ENCODE data around the gene AMBRA1.

Gene AMBRA1

GRCh38 chr11:46475051-46475925 is 118.5 kb downstream of the AMBRA1 start:
- DNase-seq (ENCODE audit: low read depth in 2 of 2) = no peak

GRCh38 chr11:46472662-46472994 is 121.2 kb downstream of the AMBRA1 start:
- DNase-seq (ENCODE audit: low read depth in 2 of 2) = no peak

GRCh38 chr11:46471943-46472661 is 121.7 kb downstream of the AMBRA1 start:
- DNase-seq (ENCODE audit: low read depth in 2 of 2) = no peak

- no peak for DNase-seq (ENCODE audit: low read depth in 2 of 2)
Observed at GRCh38 chr11:46469926-46470325, 123.9 kb downstream of the AMBRA1 start.

- DNase-seq (ENCODE audit: low read depth in 2 of 2) = no peak
Observed at GRCh38 chr11:46465683-46466082, 128.1 kb downstream of the AMBRA1 start.

GRCh38 chr11:46463701-46464421 is 130.0 kb downstream of the AMBRA1 start:
- DNase-seq (ENCODE audit: low read depth in 2 of 2) = no peak

DNA sequence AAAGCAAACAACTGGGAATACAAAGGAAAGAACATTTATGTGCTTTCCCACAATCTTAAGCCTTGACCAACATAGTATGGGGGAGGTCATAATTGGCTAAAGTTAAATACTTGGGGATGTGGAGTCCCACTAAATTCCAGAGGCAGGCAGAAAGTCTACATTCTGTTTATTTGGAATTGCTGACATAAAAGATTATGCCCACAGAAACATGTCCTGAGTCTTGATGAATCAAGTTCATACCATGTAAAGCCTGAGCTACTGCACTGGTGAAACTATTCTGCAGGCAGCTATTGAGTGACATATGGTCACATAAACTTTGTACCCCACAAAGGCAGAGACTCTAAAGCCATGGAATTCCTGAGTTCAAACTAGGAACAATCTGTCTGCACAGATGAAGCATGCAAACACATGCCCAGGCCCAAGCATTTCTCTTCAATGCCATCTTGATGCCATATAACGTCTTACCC is 132.3 kb downstream of the AMBRA1 start:
- DNase-seq (ENCODE audit: low read depth in 2 of 2) = no peak

DNA sequence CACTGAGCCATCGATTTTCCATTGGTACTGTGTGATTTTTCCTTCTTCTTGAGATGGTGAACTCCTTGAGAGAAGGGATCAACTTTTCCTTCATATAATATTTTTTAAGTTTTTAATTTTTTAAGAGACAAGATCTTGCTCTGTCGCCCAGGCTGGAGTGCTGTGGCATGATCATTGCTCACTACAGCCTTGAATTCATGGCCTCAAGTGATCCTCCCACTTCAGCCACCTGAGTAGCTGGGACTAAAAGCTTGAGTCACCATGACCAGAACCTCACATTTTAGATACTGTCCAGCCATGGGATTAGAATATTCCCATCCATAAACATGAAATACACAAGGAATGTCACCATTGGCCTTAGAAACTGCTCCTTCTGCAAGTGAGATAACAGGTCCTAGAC is 135.3 kb downstream of the AMBRA1 start:
- no peak for DNase-seq (ENCODE audit: low read depth in 2 of 2)

GRCh38 chr11:46457659-46458424 is 136.0 kb downstream of the AMBRA1 start:
- no peak for DNase-seq (ENCODE audit: low read depth in 2 of 2)

DNA sequence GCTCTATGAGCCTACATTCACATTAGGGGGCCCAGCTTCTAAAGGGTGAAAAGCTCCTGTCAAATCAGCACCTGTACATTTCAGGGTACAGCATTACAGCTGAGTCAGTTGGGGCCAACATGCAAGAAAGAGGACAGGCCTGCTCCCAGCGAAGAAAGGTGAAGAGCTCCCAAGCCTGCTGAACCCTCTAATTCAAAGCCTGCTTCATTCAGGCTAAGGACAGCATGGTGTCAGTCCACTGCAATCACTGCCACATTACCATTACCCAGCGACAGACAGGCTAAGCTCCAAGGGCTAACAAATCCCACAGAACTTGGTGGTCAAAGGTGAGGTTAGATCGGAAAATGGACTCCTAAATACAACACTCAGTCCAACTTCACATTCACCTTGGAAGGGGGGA is 136.8 kb downstream of the AMBRA1 start:
- no peak for DNase-seq (ENCODE audit: low read depth in 2 of 2)

GRCh38 chr11:46456269-46457001 is 137.4 kb downstream of the AMBRA1 start:
- no peak for DNase-seq (ENCODE audit: low read depth in 2 of 2)

DNA sequence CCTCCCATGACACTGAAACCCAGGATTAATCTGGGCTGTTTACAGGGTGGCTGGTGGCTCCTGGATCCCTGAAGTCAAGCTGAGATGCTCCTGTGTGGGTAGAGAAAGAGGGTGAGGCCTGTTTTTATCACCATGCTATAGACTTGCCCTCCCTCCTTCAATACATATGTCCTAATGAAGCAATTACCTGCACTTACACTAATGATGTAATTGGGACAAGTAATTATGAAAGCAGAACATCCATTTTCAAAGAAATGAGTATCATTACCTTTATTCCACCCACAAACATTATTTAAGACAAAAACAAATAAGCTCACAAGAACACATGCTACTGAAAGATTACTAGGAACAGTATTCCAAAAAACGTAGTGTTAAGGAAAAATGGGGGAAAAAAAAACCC is 138.0 kb downstream of the AMBRA1 start:
- DNase-seq (ENCODE audit: low read depth in 2 of 2) = no peak

- DNase-seq (ENCODE audit: low read depth in 2 of 2) = no peak
Observed at GRCh38 chr11:46452918-46453517, 140.8 kb downstream of the AMBRA1 start.

- no peak for DNase-seq (ENCODE audit: low read depth in 2 of 2)
Observed at GRCh38 chr11:46451759-46452158, 142.1 kb downstream of the AMBRA1 start.

DNA sequence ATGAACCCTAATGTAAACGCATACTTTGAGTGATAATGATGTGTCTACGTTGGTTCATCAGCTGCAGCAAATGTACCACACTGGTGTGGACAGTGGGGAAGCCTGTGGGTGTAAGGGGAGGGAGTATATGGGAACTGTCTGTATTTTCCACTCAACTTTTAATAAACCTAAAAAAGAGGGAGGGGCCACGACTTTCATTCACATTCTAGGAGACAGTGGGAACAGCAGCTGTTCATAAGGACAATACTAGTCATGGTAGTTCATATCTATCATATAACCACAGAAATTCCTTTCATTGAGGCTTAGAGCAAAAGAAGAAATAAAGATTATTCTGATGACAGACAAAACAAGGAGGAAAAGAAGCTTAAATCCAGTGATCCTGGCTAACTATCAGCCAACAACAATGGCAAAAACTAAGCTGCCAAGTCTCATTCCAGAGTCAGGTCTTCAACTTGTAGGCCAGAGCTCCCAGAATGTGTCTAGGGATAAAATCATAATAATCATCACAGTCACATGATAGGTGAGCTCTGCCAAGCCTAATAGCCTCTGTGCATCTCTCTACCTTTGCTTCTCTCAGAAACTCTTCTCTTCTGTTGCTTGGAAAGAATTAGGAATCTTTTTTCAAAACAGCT is 142.9 kb downstream of the AMBRA1 start:
- no peak for DNase-seq (ENCODE audit: low read depth in 2 of 2)

DNA sequence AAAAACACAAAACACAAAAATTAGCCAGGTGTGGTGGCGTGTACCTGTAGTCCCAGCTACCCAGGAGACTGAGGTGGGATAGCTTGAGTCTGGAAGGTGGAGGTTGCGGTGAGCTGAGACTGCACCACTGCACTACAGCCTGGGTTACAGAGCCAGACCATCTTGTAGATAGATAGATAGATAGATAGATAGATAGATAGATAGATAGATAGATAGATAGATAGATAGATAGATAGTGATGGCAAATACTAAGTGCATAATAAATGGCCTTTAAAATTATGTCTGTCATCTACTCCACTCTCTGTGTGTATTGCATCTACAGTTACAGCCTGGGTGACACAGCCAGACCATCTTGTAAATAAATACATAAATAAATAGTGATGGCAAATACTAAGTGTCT is 146.3 kb downstream of the AMBRA1 start:
- DNase-seq (ENCODE audit: low read depth in 2 of 2) = no peak

DNA sequence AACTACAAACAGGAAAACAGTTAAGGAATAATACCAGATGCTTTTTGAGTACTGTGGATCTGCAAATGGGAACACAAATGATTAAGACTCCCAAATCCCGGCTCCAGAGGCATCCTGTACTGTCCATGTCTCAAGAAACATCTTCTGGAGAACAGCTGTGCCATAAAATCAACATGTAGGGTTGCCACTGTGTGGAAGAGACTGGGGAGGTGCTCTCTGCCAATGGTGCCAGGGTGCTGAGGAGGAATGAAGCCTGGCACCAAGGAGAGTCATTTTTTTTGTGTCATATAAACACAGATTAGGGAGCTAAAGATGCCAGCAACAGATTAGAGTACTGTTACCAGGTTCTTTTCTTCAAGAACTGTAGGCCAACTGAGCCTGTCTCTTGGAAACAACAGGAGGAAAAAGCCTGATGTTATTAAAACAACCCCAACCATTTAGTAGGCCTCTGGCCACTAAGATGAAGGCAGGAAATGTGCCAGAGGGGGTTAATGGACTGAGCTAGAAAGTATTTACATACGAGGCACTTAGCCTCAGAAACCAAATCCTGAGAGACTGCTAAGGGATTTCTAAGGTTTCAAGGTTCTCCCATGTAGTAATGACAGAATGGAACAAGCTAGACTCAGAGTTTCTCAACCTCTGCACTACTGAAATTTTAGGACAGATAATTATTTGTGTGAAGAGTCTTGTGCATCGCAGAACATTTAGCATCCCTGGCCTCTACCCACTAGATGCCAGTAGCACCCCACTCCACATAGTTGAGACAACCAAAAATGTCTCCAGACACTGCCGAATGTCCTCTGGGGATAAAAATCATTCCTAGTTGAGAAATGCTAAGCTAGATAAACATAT is 147.7 kb downstream of the AMBRA1 start:
- no peak for DNase-seq (ENCODE audit: low read depth in 2 of 2)

DNA sequence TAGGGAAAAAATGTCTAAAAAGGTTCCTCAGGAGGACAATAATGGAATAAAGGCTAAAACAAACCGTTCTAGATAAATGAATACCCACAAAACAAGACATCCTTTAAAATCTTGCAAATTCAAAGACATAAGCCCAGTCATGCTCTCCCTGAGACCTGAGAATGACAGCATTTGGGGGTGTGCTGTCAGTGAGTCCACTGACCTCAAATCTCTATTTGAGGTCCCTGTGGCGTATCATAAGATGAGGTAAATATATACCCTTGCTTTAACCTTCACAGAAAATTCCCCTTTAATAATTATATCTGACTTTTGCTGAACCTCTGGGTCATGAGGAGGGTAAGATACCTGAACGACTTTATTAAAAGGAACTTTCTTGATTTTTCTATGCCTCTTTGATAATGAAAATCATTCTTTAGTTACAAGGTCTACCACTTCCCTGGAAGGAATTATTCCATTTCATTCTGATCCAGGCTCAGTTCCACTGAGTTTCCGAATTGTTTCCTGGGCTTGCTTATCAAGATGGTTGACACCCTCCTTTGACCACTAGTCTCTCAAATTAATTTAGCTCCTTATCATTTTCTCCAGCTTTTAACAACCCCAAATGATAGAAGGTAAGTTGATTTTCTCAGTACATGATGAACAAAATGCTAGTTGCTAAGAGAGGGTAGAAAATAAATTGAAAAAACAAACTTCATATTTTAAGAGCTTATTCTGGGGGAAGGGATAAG is 148.5 kb downstream of the AMBRA1 start:
- no peak for DNase-seq (ENCODE audit: low read depth in 2 of 2)

DNA sequence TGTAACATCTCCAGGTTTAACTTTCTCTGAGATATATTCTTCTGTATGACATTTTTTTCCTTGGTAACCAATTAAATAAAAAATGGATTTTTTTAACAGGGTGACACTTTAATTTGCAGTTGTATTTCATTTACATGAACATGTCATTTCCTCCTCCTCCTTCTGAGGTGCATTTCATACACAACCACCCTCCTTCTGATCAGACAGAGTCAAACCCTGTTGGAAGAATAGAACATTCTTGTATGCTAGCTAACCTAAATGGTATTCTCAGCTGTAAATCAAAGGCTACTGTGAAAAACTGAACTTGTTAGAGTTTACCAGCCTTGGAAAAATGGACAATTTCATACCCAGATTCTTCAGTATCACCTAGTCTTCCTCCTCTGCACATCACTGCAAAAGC is 149.5 kb downstream of the AMBRA1 start:
- no peak for DNase-seq (ENCODE audit: low read depth in 2 of 2)
